ENCODE data around the gene MEN1.

Gene MEN1

GRCh38 chr11:64834031-64834722 is 23.8 kb upstream of the MEN1 start:
- no peak for FAIRE-seq
- no peak for DNase-seq (ENCODE audit: insufficient read length, low spot score)
- TF ChIP-seq CTCF (IDR thresholded peaks at IDR 0.05; ENCODE audit: insufficient read depth, missing control alignments): no peak

GRCh38 chr11:64833509-64833908 is 23.2 kb upstream of the MEN1 start:
- TF ChIP-seq CTCF (IDR thresholded peaks at IDR 0.05; ENCODE audit: insufficient read depth, missing control alignments): no peak
- no peak for FAIRE-seq
- no peak for DNase-seq (ENCODE audit: insufficient read length, low spot score)

- FAIRE-seq: no peak
- TF ChIP-seq CTCF (IDR thresholded peaks at IDR 0.05; ENCODE audit: insufficient read depth, missing control alignments): no peak
- DNase-seq (ENCODE audit: insufficient read length, low spot score): no peak
Measured at GRCh38 chr11:64833198-64833502, 22.8 kb upstream of the MEN1 start.

GRCh38 chr11:64832467-64833197 is 22.3 kb upstream of the MEN1 start:
- FAIRE-seq: no peak

GRCh38 chr11:64831411-64831891 is 21.1 kb upstream of the MEN1 start:
- FAIRE-seq (no peak), DNase-seq (ENCODE audit: insufficient read length, low spot score) (no peak)
- no peak for TF ChIP-seq CTCF (IDR thresholded peaks at IDR 0.05; ENCODE audit: insufficient read depth, missing control alignments)

More at GRCh38 chr11:64832467-64833197, 22.3 kb upstream of the MEN1 start:
- no peak for DNase-seq (ENCODE audit: insufficient read length, low spot score)
- no peak for TF ChIP-seq CTCF (IDR thresholded peaks at IDR 0.05; ENCODE audit: insufficient read depth, missing control alignments)

- DNase-seq (ENCODE audit: insufficient read length, low spot score): no peak
- FAIRE-seq: no peak
- TF ChIP-seq CTCF (IDR thresholded peaks at IDR 0.05; ENCODE audit: insufficient read depth, missing control alignments): no peak
Measured at GRCh38 chr11:64829536-64830251, 19.3 kb upstream of the MEN1 start.
